OCI-LY7 (cell line): ENCODE results near the gene PFDN1. TPM values are rescaled to one million over a fixed set of nuclear protein-coding genes. Genes with fewer than 3 reads are reported as not detected.

Experiments
- BruUV-seq: library from RNA; stranded (reverse); fragments of 400-500 nt; replicated peaks from 2 replicates; lab custom pipeline; 2021; lab: Mats Ljungman, UMichigan
- CTCF ChIA-PET: fragments of 300-600 bp; sonication (Branson Sonifier 250); formaldehyde crosslinking; loops from one replicate; lab custom pipeline; 2022; ENCODE audit warnings: antibody characterized with exemption; ENCODE audit not compliant: unreplicated experiment; lab: Charles Lee
- POLR2A ChIA-PET: fragments of 300-600 bp; sonication (Branson Sonifier 250); formaldehyde crosslinking; loops from one replicate; lab custom pipeline; 2022; ENCODE audit warnings: antibody characterized with exemption; lab: Charles Lee
- DNase-seq: peaks from one replicate; pipeline ENCODE4 v3.0.0-alpha.2; 2015; ENCODE audit warnings: low spot score
- H2AFZ ChIP-seq: fragments of 200-600 bp; sonication (generic), shearing (Covaris generic); 2 replicates; pipeline ENCODE4 v1.6.1; 2014; ENCODE audit warnings: mild to moderate bottlenecking, antibody characterized with exemption, low read length, moderate library complexity
- H3K27ac ChIP-seq: fragments of 200-600 bp; sonication (generic); 2 replicates; pipeline ENCODE4 v1.5.1; 2014; ENCODE audit warnings: mixed run types, low read depth, mild to moderate bottlenecking, moderate library complexity, low read length, inconsistent platforms; ENCODE audit not compliant: poor library complexity, severe bottlenecking
- H3K36me3 ChIP-seq: fragments of 200-600 bp; sonication (generic); 2 replicates; pipeline ENCODE4 v1.6.1; 2014; ENCODE audit warnings: mild to moderate bottlenecking, antibody characterized with exemption, low read length, moderate library complexity, mixed read lengths; ENCODE audit not compliant: insufficient read depth
- H3K4me1 ChIP-seq: fragments of 200-600 bp; sonication (generic); 2 replicates; pipeline ENCODE4 v1.5.1; 2014; ENCODE audit warnings: mild to moderate bottlenecking, low read length; ENCODE audit not compliant: insufficient read depth, poor library complexity, severe bottlenecking
- H3K4me2 ChIP-seq: fragments of 200-600 bp; sonication (generic); 2 replicates; pipeline ENCODE4 v1.6.1; 2014; ENCODE audit warnings: mild to moderate bottlenecking, low read length
- H3K4me3 ChIP-seq: fragments of 200-600 bp; sonication (generic); 2 replicates; pipeline ENCODE4 v1.5.1; 2014; ENCODE audit warnings: mild to moderate bottlenecking, low read depth, low read length; ENCODE audit not compliant: poor library complexity, severe bottlenecking
- H3K79me2 ChIP-seq: fragments of 200-600 bp; sonication (generic); 2 replicates; pipeline ENCODE4 v1.6.1; 2016; ENCODE audit warnings: low read depth, mild to moderate bottlenecking, low read length, moderate library complexity, mixed read lengths; ENCODE audit not compliant: insufficient read depth
- H3K9me2 ChIP-seq: fragments of 200-600 bp; sonication (generic); 2 replicates; pipeline ENCODE4 v1.6.1; 2016; ENCODE audit warnings: mild to moderate bottlenecking, low read length, mixed read lengths; ENCODE audit not compliant: insufficient read depth
- H3K9me3 ChIP-seq: fragments of 200-600 bp; sonication (generic); 2 replicates; pipeline ENCODE4 v1.6.1; 2014; ENCODE audit warnings: mild to moderate bottlenecking, mixed run types, low read length, mixed read lengths
- H4K20me1 ChIP-seq: fragments of 200-600 bp; sonication (generic); 2 replicates; pipeline ENCODE4 v1.6.1; 2014; ENCODE audit warnings: mild to moderate bottlenecking, antibody characterized with exemption, low read length, moderate library complexity, mixed read lengths; ENCODE audit not compliant: insufficient read depth
- CTCF ChIP-seq: fragments of 200-600 bp; sonication (generic); conservative IDR thresholded peaks from 2 replicates; pipeline ENCODE4 v1.5.1; 2014; ENCODE audit warnings: mild to moderate bottlenecking, antibody characterized with exemption, low read length, moderate library complexity, mixed read lengths
- EZH2phosphoT487 ChIP-seq: fragments of 200-600 bp; sonication (generic); IDR thresholded peaks from 2 replicates; pipeline ENCODE4 v1.6.1; 2018; ENCODE audit warnings: low read depth, borderline replicate concordance, mild to moderate bottlenecking, mixed run types, antibody characterized with exemption, low read length, moderate library complexity, mixed read lengths
- intact Hi-C: fragments of 100-400 bp; cut with micrococcal nuclease; formaldehyde crosslinking; loops from one replicate; pipeline ENCODE4 v1.10.0; 2022; ENCODE audit not compliant: unreplicated experiment
- total RNA-seq, 2 experiments: library from RNA; depleted of rRNA in 1 of 2; stranded (reverse); fragments of >200 nt in 1 of 2; shearing (Covaris generic) in 1 of 2; gene quantifications; 2 replicates each; pipeline ENCODE4 v1.2.3, GENCODE V29; 2014 to 2022

Gene PFDN1
- total RNA-seq, 2 experiments from 2014 or later, result 51.3 to 73.9 TPM

- no peaks in the 10 kb centered on the region for H3K9me2 ChIP-seq
- H4K20me1 ChIP-seq, result no peaks in the 10 kb centered on the region
- no peak for DNase-seq
- intact Hi-C loops, result no loop called here
- BruUV-seq, result no TSS peak
- H3K36me3 ChIP-seq, result peaks cover 21% of the 10 kb centered on the region
- H3K4me3 ChIP-seq, result no peak overlapping the region
- TF ChIP-seq EZH2phosphoT487, result no peak
- TF ChIP-seq CTCF, result no peak
- H3K27ac ChIP-seq, result no peak overlapping the region
- POLR2A ChIA-PET, result interaction anchor here (0.7 to 4.4 kb wide), 8 partner anchors 9 to 214 kb away, joined by 3 to 29 read pairs (median 4); partner anchors contain the start of gene HBEGF
- no peak overlapping the region; the same call in 1 of the 2 replicates for H3K4me2 ChIP-seq
- no peak overlapping the region for H2AFZ ChIP-seq
- no peaks in the 10 kb centered on the region for H3K9me3 ChIP-seq
- H3K4me1 ChIP-seq, result peaks cover 44% of the 10 kb centered on the region
- no peaks in the 10 kb centered on the region for H3K79me2 ChIP-seq
- CTCF ChIA-PET, result interaction anchor here (1.0 kb wide), 1 partner anchor 28 kb away, joined by 5 read pairs; no protein-coding TSS in a partner anchor
Measured at GRCh38 chr5:140252470-140253126, 50.3 kb downstream of the PFDN1 start.

GRCh38 chr5:140251527-140251973 is 51.4 kb downstream of the PFDN1 start:
- intact Hi-C loops, result no loop called here
- peaks cover 17% of the 10 kb centered on the region for H3K36me3 ChIP-seq
- CTCF ChIA-PET, result interaction anchor here (1.0 kb wide), 1 partner anchor 29 kb away, joined by 5 read pairs; no protein-coding TSS in a partner anchor
- POLR2A ChIA-PET, result interaction anchor here (1.0 to 4.4 kb wide), 5 partner anchors 10 to 31 kb away, joined by 3 to 29 read pairs (median 4); no protein-coding TSS in a partner anchor
- BruUV-seq, result no TSS peak
- H3K9me3 ChIP-seq, result no peaks in the 10 kb centered on the region
- no peaks in the 10 kb centered on the region for H3K9me2 ChIP-seq
- no peak overlapping the region for H2AFZ ChIP-seq
- H3K79me2 ChIP-seq, result no peaks in the 10 kb centered on the region
- H3K27ac ChIP-seq, result peak overlapping the region; percentile 43
- peak; percentile 64 for DNase-seq
- H3K4me3 ChIP-seq, result no peak overlapping the region
- peak overlapping the region; percentile 60 for H3K4me2 ChIP-seq
- TF ChIP-seq EZH2phosphoT487, result no peak
- TF ChIP-seq CTCF, result no peak
- peaks cover 48% of the 10 kb centered on the region for H3K4me1 ChIP-seq
- H4K20me1 ChIP-seq, result no peaks in the 10 kb centered on the region
